ENCODE measurements around the gene SEPTIN5. TPM values are rescaled to one million over a fixed set of nuclear protein-coding genes. Genes with fewer than 3 reads are reported as not detected.

SEPTIN5 gene
- total and polyA plus RNA-seq, 9 of the 15 experiments (the other 6 are each of a cell fraction or from before 2014, with no cell fraction given): 0.03 to 195 (median 119) TPM

- no peak; the same call in 1 of the 2 replicates for TF ChIP-seq ZBTB40 (IDR thresholded peaks at IDR 0.05)
- TF ChIP-seq ZBTB40 (CRISPR knock-in tag; IDR thresholded peaks at IDR 0.05): peak; percentile 56
- TF ChIP-seq TAF15 (IDR thresholded peaks at IDR 0.05; ENCODE audit: low read depth, low read length): peak; percentile 53; the same call in 1 of the 2 replicates
- TF ChIP-seq MYC (IDR thresholded peaks at IDR 0.05; ENCODE audit: low read depth, low read length): no peak
- peak; percentile 71 for TF ChIP-seq MYC (CRISPR knock-in tag; IDR thresholded peaks at IDR 0.05; ENCODE audit: borderline replicate concordance, low read depth)
- peak; percentile 34; the same call in 1 of the 2 replicates for TF ChIP-seq SIN3B (IDR thresholded peaks at IDR 0.05; ENCODE audit: low read depth)
- TF ChIP-seq ID3 (CRISPR knock-in tag; IDR thresholded peaks at IDR 0.05): no peak
- TF ChIP-seq ID3 (tag; IDR thresholded peaks at IDR 0.05): peak; percentile 36; the same call in 1 of the 2 replicates
- TF ChIP-seq THAP12 (CRISPR knock-in tag; IDR thresholded peaks at IDR 0.05): peak; percentile 52
- TF ChIP-seq PRMT5 (CRISPR knock-in tag; IDR thresholded peaks at IDR 0.05): peak; percentile 38; the same call in 1 of the 2 replicates
- TF ChIP-seq TEAD1 (CRISPR knock-in tag; IDR thresholded peaks at IDR 0.05): no peak
- 0 out of 2 replicates have a peak, but pooled peaks have one; percentile 38 for TF ChIP-seq HDAC6 (IDR thresholded peaks at IDR 0.05; ENCODE audit: low read depth, low read length)
- peak; percentile 15 for TF ChIP-seq MXD1 (CRISPR knock-in tag; IDR thresholded peaks at IDR 0.05; ENCODE audit: borderline replicate concordance, poor library complexity, severe bottlenecking)
- 0 out of 2 replicates have a peak, but pooled peaks have one; percentile 51 for TF ChIP-seq ZBTB7A (IDR thresholded peaks at IDR 0.05; ENCODE audit: borderline replicate concordance, control insufficient read depth, low read depth, low read length)
Observed at GRCh38 chr22:19757140-19757984, 43.1 kb downstream of the SEPTIN5 start (continued).
